SIG-M5 (cell line): ENCODE data around the gene OR7G2.
"Not testable (repeated sequence)": the region's sequence is repeated elsewhere in the genome, so short reads cannot be mapped to it uniquely, and the experiment has no call there.

Source experiments
- DNase-seq: peaks from one replicate; lab custom pipeline; 2025; lab: John Stamatoyannopoulos, UW

OR7G2 gene

GRCh38 chr19:9073806-9074205 is 33.5 kb downstream of the OR7G2 start:
- DNase-seq, result no peak

- DNase-seq, result not testable (repeated sequence)
These were observed 35.6 kb downstream of the OR7G2 start for GRCh38 chr19:9071720-9072119.

GRCh38 chr19:9070066-9070465 is 37.2 kb downstream of the OR7G2 start:
- no peak for DNase-seq

GRCh38 chr19:9065457-9066014 is 41.7 kb downstream of the OR7G2 start:
- DNase-seq, result no peak

GRCh38 chr19:9061879-9062278 is 45.4 kb downstream of the OR7G2 start:
- DNase-seq, result no peak

GRCh38 chr19:9060564-9061340 is 46.5 kb downstream of the OR7G2 start:
- DNase-seq, result no peak

GRCh38 chr19:9058905-9059667 is 48.2 kb downstream of the OR7G2 start:
- DNase-seq, result no peak

- DNase-seq, result no peak
These were observed 49.6 kb downstream of the OR7G2 start for GRCh38 chr19:9057505-9058258.

GRCh38 chr19:9056131-9056530 is 51.1 kb downstream of the OR7G2 start:
- not testable (repeated sequence) for DNase-seq

GRCh38 chr19:9054765-9055164 is 52.5 kb downstream of the OR7G2 start:
- DNase-seq, result no peak

- no peak for DNase-seq
These were observed 53.1 kb downstream of the OR7G2 start for GRCh38 chr19:9054207-9054606.

GRCh38 chr19:9053674-9054073 is 53.6 kb downstream of the OR7G2 start:
- DNase-seq, result not testable (repeated sequence)

- no peak for DNase-seq
These were observed 54.4 kb downstream of the OR7G2 start for GRCh38 chr19:9052894-9053293.
